GM21717 (cell line): ENCODE data around the gene FAM25G.
"Not testable (repeated sequence)": the region's sequence is repeated elsewhere in the genome, so short reads cannot be mapped to it uniquely, and the experiment has no call there.

Experiments used
- ATAC-seq: cut with Tn5 transposase; IDR thresholded peaks from one replicate; pipeline ENCODE4 v1.9.1; 2021; ENCODE audit warnings: mild to moderate bottlenecking, moderate library complexity; ENCODE audit not compliant: unreplicated experiment

The FAM25G gene

GRCh38 chr10:47465216-47465917 is 26.1 kb downstream of the FAM25G start:
- not testable (repeated sequence) for ATAC-seq

- not testable (repeated sequence) for ATAC-seq
Measured at GRCh38 chr10:47462577-47463358, 28.7 kb downstream of the FAM25G start.

- ATAC-seq = not testable (repeated sequence)
Measured at GRCh38 chr10:47461261-47461687, 30.2 kb downstream of the FAM25G start.

DNA sequence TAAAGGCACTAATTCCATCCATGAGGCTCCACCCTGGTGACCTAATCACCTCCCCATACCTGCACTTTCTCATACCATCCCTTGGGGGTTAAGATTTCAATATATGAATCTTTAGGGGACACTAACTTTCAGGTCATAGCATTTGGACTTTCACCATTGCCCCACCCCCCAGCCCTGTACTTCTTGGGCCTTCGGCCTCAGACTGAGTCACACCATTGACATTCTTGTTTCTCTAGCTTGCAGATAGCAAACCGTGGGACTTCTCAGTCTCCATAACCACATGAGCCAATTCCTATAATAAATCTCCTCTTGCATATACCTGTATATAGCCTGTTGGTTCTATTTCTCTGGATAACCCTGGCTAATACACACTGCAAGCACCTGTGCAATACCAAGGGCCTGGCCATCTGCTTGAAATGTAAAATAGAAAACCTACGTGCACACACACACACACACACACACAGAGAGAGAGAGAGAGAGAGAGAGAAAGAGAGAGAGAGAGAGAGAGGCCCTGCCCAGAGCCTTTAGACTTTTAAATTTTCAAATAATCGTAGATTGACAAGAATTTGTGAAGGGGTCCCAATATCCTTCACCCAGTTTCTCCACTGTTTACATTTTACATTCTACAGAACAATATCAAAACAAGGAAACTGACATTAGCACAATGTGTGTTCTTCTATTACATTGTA is 32.9 kb downstream of the FAM25G start:
- no peak for ATAC-seq

- ATAC-seq = no peak
Measured at GRCh38 chr10:47457826-47458225, 33.7 kb downstream of the FAM25G start.

- no peak for ATAC-seq
Measured at GRCh38 chr10:47457528-47457820, 34.0 kb downstream of the FAM25G start.

GRCh38 chr10:47456794-47457527 is 34.5 kb downstream of the FAM25G start:
- ATAC-seq = no peak

- ATAC-seq = no peak
Measured at GRCh38 chr10:47456079-47456785, 35.3 kb downstream of the FAM25G start.

- not testable (repeated sequence) for ATAC-seq
Measured at GRCh38 chr10:47455350-47456078, 36.0 kb downstream of the FAM25G start.

DNA sequence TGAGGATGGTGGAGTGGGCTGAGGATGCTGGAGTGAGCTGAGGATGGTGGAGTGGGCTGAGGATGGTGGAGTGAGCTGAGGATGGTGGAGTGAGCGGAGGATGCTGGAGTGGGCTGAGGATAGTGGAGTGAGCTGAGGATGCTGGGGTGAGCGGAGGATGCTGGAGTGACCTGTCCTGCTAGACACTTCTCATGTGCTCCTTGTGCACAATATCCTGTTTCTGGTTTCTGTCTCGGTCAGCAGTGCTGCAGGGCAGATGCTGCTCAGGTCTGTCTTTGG is 36.8 kb downstream of the FAM25G start:
- no peak for ATAC-seq

- ATAC-seq = no peak
Measured at GRCh38 chr10:47454008-47454779, 37.3 kb downstream of the FAM25G start.

DNA sequence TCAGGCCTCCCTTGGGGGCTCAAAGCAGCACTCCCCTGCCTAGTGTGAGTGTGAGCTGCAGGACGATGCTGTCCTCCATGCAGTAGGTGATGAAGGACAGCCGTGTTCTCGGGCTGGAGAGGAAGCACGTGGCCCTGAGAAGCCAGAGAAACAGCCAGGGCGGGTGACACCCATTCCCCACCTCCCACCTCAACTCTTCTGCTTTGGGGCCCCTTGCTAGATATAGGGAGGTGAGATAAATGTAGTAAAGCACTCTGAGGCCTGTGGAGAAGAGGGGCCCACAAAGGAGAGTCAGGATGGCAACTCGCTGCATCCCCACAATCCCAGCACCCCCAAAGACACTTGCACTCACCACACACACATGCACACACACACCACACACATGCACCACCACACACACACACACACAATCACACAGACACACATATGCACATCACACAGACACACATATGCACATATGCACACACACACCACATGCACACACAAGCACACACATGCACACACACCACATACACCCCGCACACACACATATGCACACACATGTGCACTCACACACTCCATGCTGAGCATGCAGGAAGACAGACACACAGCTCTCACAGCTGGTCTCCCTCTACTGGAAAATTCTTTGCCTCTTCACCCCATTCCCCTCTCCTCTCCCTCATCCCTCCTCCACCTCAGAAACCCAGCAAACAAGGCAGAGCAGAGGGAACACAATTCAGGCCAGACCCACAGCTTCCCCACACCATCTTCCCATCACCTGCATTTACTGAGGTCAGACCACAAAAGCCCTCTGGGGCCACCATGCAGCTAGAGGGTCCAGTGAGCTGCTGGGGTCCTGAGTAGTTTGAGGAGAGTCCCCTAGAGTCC is 38.1 kb downstream of the FAM25G start:
- no peak for ATAC-seq

DNA sequence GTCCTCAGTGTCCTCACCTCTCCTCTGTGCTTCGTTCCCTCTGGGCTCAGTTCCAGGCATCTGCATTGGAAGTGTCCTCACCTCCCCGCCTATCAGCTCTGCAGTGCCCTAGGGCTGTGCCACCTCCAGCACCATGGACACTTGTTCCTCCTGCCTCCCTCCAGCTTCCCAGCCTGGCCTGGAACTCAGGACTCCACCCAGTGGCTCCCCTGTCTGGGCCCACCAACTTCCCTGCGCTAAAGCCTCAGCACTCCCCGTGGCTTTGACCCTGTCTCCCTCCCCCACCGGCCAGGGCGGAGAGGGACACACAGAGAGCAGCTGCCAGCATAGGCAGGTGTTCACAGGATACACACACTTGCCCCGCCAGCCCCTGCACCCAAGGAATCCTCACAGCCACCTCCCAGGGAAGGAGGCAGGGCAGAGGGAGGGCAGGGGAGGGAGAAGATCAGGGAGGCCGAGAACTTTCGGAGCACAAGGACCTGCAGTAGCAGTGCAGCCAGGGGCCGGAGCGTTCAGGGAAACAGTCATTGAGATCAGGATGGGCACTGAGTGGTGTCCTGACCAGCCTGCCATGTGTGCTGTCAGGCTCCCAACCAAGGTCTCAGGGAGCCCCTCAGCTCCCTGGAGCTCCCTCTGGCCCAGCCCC is 38.9 kb downstream of the FAM25G start:
- ATAC-seq = no peak

DNA sequence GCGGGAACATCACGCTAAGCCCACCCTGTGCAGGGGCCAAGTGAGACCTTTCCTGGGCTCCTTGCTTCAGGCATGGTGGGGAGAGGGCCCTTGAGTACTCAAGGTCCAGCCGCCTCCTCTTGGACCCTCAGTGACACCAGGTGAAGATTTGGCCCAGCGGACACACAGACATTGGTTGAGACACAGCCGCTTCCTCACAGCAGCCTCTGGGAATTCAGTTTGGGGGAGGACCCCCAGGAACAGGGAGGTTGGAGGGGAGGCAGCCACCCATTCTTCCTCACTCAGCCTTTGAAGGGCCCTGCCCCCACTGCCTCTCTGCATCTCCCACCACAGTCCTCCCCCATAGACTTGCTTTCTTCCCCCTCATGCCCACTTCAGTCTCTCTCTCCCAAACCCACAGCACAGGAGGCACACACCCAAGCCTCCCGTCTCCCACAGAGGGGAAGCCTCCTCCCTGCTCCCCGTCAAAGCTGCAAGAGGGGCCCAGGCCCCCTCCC is 39.5 kb downstream of the FAM25G start:
- no peak for ATAC-seq

- no peak for ATAC-seq
Measured at GRCh38 chr10:47451273-47451997, 40.1 kb downstream of the FAM25G start.

- no peak for ATAC-seq
Measured at GRCh38 chr10:47450442-47450841, 41.1 kb downstream of the FAM25G start.

DNA sequence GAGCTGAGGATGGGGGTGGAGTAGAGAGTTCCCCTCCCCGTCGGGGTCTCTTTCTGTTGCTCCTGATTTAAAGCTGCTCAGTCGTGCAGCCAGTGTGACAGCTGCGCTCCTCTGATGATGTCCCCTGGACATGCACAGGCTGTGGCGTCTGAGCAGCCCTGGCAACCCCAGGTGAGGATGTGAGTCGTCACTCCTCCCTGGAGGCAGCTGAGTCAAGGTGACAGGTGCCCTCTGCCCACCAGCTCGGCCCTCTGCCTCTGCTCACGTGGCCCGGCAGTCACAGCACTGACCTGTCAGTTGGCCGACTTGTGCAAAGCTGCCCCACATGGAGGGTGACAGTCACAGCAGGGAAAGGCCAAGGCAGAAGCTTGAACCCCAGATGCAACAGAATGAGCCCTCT is 41.5 kb downstream of the FAM25G start:
- no peak for ATAC-seq
